Endothelial cell of umbilical vein (primary cell): ENCODE data around the gene MYT1. TPM values are rescaled to one million over a fixed set of nuclear protein-coding genes. Genes with fewer than 3 reads are reported as not detected.

Source experiments
- BruUV-seq: library from RNA; stranded (reverse); fragments of 400-500 nt; replicated peaks from 2 replicates; lab custom pipeline; 2021; lab: Mats Ljungman, UMichigan
- CTCF ChIA-PET: fragments of 300-600, 350-600 bp; sonication (Branson Sonifier 250); formaldehyde crosslinking; loops from one replicate; lab custom pipeline; 2021; ENCODE audit warnings: antibody characterized with exemption, inconsistent platforms; lab: Charles Lee
- POLR2A ChIA-PET: fragments of 300-600, 350-600 bp; sonication (Branson Sonifier 250); formaldehyde crosslinking; loops from one replicate; lab custom pipeline; 2021; ENCODE audit warnings: antibody characterized with exemption, inconsistent platforms; lab: Charles Lee
- DNase-seq: peaks from one replicate; pipeline ENCODE4 v3.0.0-alpha.2; 2011; ENCODE audit warnings: low read depth, low spot score
- FAIRE-seq: peaks from 2 replicates; lab custom pipeline; 2011; peaks lifted over from hg19 to GRCh38; lab: Jason Lieb, UNC
- H2AFZ ChIP-seq: 2 replicates; pipeline ENCODE4 v1.6.0; 2012; ENCODE audit warnings: low read depth, low read length, control low read depth, inconsistent platforms
- H3K27ac ChIP-seq: 2 replicates; pipeline ENCODE4 v1.5.1; 2011; ENCODE audit warnings: low read depth, mild to moderate bottlenecking, control low read depth, low read length, moderate library complexity; ENCODE audit not compliant: insufficient read depth
- H3K27me3 ChIP-seq, 2 experiments: 2 replicates each; pipeline versions ENCODE4 v1.6.0 to v1.6.1; 2011; ENCODE audit warnings: low read length in 2 of 2, mixed read lengths in 1 of 2; ENCODE audit not compliant: control insufficient read depth in 2 of 2, insufficient read depth in 2 of 2
- H3K36me3 ChIP-seq, 2 experiments: 2 replicates in 1 of 2; 3 replicates in 1 of 2; pipeline ENCODE4 v1.5.1; 2011; ENCODE audit warnings: low read length in 2 of 2, mild to moderate bottlenecking in 1 of 2, moderate library complexity in 1 of 2; ENCODE audit not compliant: control insufficient read depth in 2 of 2, insufficient read depth in 2 of 2; ENCODE audit errors: extremely low read depth in 1 of 2
- H3K4me1 ChIP-seq: 3 replicates; pipeline ENCODE4 v1.5.1; 2011; ENCODE audit warnings: mild to moderate bottlenecking, low read length; ENCODE audit not compliant: control insufficient read depth, insufficient read depth; ENCODE audit errors: extremely low read depth
- H3K4me2 ChIP-seq: 2 replicates; pipeline ENCODE4 v1.6.1; 2011; ENCODE audit warnings: low read length, control low read depth, mixed read lengths; ENCODE audit not compliant: insufficient read depth
- H3K4me3 ChIP-seq, 3 experiments: fragments of 200-600 bp in 1 of 3; sonication (generic), shearing (Covaris generic) in 1 of 3; replicated peaks in 1 of 3; 2 replicates each; pipeline ENCODE4 v1.5.1; 2011 to 2016; ENCODE audit warnings: control low read depth in 3 of 3, low read length in 3 of 3, mild to moderate bottlenecking in 2 of 3, inconsistent platforms in 1 of 3, low read depth in 1 of 3, moderate library complexity in 1 of 3; ENCODE audit not compliant: insufficient read depth in 1 of 3
- H3K79me2 ChIP-seq: 2 replicates; pipeline ENCODE4 v1.6.0; 2012; ENCODE audit warnings: low read length, inconsistent platforms; ENCODE audit not compliant: control insufficient read depth, insufficient read depth
- H3K9ac ChIP-seq: replicated peaks from 2 replicates; pipeline ENCODE3; 2011; ENCODE audit warnings: low read length, control low read depth; ENCODE audit not compliant: insufficient read depth; ENCODE audit errors: extremely low read depth
- H3K9me1 ChIP-seq: replicated peaks from 3 replicates; pipeline ENCODE4 v1.6.0; 2011; ENCODE audit warnings: mild to moderate bottlenecking, low read length; ENCODE audit not compliant: control insufficient read depth, insufficient read depth; ENCODE audit errors: extremely low read depth
- H3K9me3 ChIP-seq: replicated peaks from 2 replicates; pipeline ENCODE4 v1.5.1; 2012; ENCODE audit warnings: low read length, inconsistent platforms; ENCODE audit not compliant: control insufficient read depth, insufficient read depth
- H4K20me1 ChIP-seq: replicated peaks from 2 replicates; pipeline ENCODE3; 2011; ENCODE audit warnings: mild to moderate bottlenecking, low read length; ENCODE audit not compliant: control insufficient read depth, insufficient read depth; ENCODE audit errors: extremely low read depth
- CTCF ChIP-seq, 2 donors: IDR thresholded peaks; 1 replicate in 1 of 2; 2 replicates in 1 of 2; pipeline ENCODE4 v1.5.1; 2011; ENCODE audit warnings: low read length in 2 of 2, mild to moderate bottlenecking in 2 of 2, moderate library complexity in 2 of 2, control low read depth in 1 of 2, inconsistent platforms in 1 of 2, low read depth in 1 of 2; ENCODE audit not compliant: insufficient read depth in 1 of 2; ENCODE audit errors: extremely low read depth in 1 of 2
- EZH2 ChIP-seq: IDR thresholded peaks from 2 replicates; pipeline ENCODE4 v1.6.1; 2012; ENCODE audit warnings: borderline replicate concordance, low read depth, mild to moderate bottlenecking, moderate library complexity, low read length, inconsistent platforms; ENCODE audit not compliant: severe bottlenecking
- FOS ChIP-seq: IDR thresholded peaks from 2 replicates; pipeline ENCODE4 v1.6.1; 2011; ENCODE audit warnings: mild to moderate bottlenecking, low read length, moderate library complexity, borderline replicate concordance; ENCODE audit not compliant: insufficient read depth
- GATA2 ChIP-seq: IDR thresholded peaks from 2 replicates; pipeline ENCODE4 v1.7.0; 2011; ENCODE audit warnings: low read depth, mild to moderate bottlenecking, moderate library complexity, mixed read lengths, low read length; ENCODE audit not compliant: insufficient read length, insufficient read depth
- JUN ChIP-seq: IDR thresholded peaks from 2 replicates; pipeline ENCODE4 v1.6.1; 2011; ENCODE audit warnings: borderline replicate concordance, low read depth; ENCODE audit not compliant: insufficient read length, insufficient read depth
- MAX ChIP-seq: IDR thresholded peaks from 2 replicates; pipeline ENCODE4 v1.6.1; 2011; ENCODE audit not compliant: insufficient read depth, insufficient read length
- MYC ChIP-seq: IDR thresholded peaks from one replicate; pipeline ENCODE4 v1.6.1; 2011; ENCODE audit warnings: mild to moderate bottlenecking, low read depth, low read length
- POLR2A ChIP-seq: IDR thresholded peaks from 2 replicates; pipeline ENCODE4 v1.6.1; 2012; ENCODE audit warnings: low read depth, mild to moderate bottlenecking, control low read depth, low read length
- POLR2AphosphoS5 ChIP-seq: IDR thresholded peaks from 2 replicates; pipeline ENCODE4 v1.6.1; 2012; ENCODE audit warnings: low read depth, mild to moderate bottlenecking, control low read depth, low read length, moderate library complexity; ENCODE audit not compliant: insufficient read depth
- dilution Hi-C: fragments of 300-500 bp; cut with MboI; formaldehyde crosslinking; loops from one replicate; pipeline ENCODE4 v1.15.0; 2019; ENCODE audit warnings: low sequenced_read_pairs; ENCODE audit not compliant: extremely low pct_ligation_motif_present
- intact Hi-C: fragments of 100-400 bp; cut with micrococcal nuclease; formaldehyde crosslinking; loops from one replicate; pipeline ENCODE4 v1.10.0; 2022
- polyA plus RNA-seq, 4 experiments: library from polyadenylated mRNA; depleted of rRNA in 3 of 4; stranded (reverse) in 3 of 4; unstranded in 1 of 4; fragments of >200 nt; gene quantifications; 2 replicates each; pipeline versions ENCODE4 v1.2.1 to v1.2.3, GENCODE V29; 2011 to 2012; ENCODE audit warnings: missing spikeins in 1 of 4
- total RNA-seq: library from RNA; stranded (reverse); gene quantifications from 2 replicates; pipeline ENCODE4 v1.2.3, GENCODE V29; 2021

The MYT1 gene
- total and polyA plus RNA-seq, 2 donors (not counting 3 experiments of a cell fraction or from before 2014, with no cell fraction given): not detected

GRCh38 chr20:64219730-64220129 is 55.5 kb downstream of the MYT1 start:
- no peak overlapping the region for H2AFZ ChIP-seq
- POLR2A ChIA-PET: no interaction called here
- dilution Hi-C loops: no loop called here
- H3K27ac ChIP-seq: no peak overlapping the region
- FAIRE-seq: no peak
- H3K27me3 ChIP-seq: no peaks in the 10 kb centered on the region
- H3K9me1 ChIP-seq: no peaks in the 10 kb centered on the region
- no peaks in the 10 kb centered on the region for H3K36me3 ChIP-seq
- no peak for TF ChIP-seq CTCF (IDR thresholded peaks at IDR 0.05; ENCODE audit: extremely low read depth in 1 of 2, insufficient read depth in 1 of 2, low read depth in 1 of 2, low read length in 2 of 2)
- no peak for TF ChIP-seq GATA2
- TF ChIP-seq JUN: no peak
- no peak for TF ChIP-seq POLR2AphosphoS5
- no peak for TF ChIP-seq MYC
- TF ChIP-seq EZH2: no peak
- TF ChIP-seq MAX: no peak
- TF ChIP-seq POLR2A: no peak
- TF ChIP-seq FOS: no peak
- intact Hi-C loops: no loop called here
- H4K20me1 ChIP-seq: no peaks in the 10 kb centered on the region
- no TSS peak for BruUV-seq
- no peak overlapping the region for H3K4me3 ChIP-seq
- H3K9ac ChIP-seq: no peak overlapping the region
- DNase-seq: no peak
- peaks cover 6% of the 10 kb centered on the region for H3K4me1 ChIP-seq
- no peaks in the 10 kb centered on the region for H3K9me3 ChIP-seq
- H3K4me2 ChIP-seq: no peak overlapping the region
- no peaks in the 10 kb centered on the region for H3K79me2 ChIP-seq
- CTCF ChIA-PET: no interaction called here
